SJSA1 (cell line): ENCODE data around the gene IL37. TPM values are rescaled to one million over a fixed set of nuclear protein-coding genes. Genes with fewer than 3 reads are reported as not detected.

Source experiments
- DNase-seq, 2 experiments: peaks; one replicate each; pipeline ENCODE4 v3.0.0-alpha.2; 2015 to 2020; ENCODE audit warnings: low spot score in 2 of 2, low read depth in 1 of 2
- H3K27ac ChIP-seq: fragments of 250-450 bp; sonication (Bioruptor Pico); 2 replicates; pipeline ENCODE4 v1.5.1; 2020; ENCODE audit warnings: mild to moderate bottlenecking, moderate library complexity
- H3K27me3 ChIP-seq: fragments of 250-450 bp; sonication (Bioruptor Pico); replicated peaks from 2 replicates; pipeline ENCODE4 v1.5.1; 2020; ENCODE audit warnings: mild to moderate bottlenecking, moderate library complexity
- H3K36me3 ChIP-seq: fragments of 250-450 bp; sonication (Bioruptor Pico); 2 replicates; pipeline ENCODE4 v1.5.1; 2020; ENCODE audit warnings: mild to moderate bottlenecking
- H3K4me1 ChIP-seq: fragments of 250-450 bp; sonication (Bioruptor Pico); replicated peaks from 2 replicates; pipeline ENCODE4 v1.6.1; 2021; ENCODE audit warnings: mild to moderate bottlenecking
- H3K4me3 ChIP-seq: fragments of 250-450 bp; sonication (Bioruptor Pico); 2 replicates; pipeline ENCODE4 v1.5.1; 2020; ENCODE audit warnings: mild to moderate bottlenecking
- H3K9me3 ChIP-seq: fragments of 250-450 bp; sonication (Bioruptor Pico); replicated peaks from 2 replicates; pipeline ENCODE4 v1.5.1; 2020; ENCODE audit warnings: mild to moderate bottlenecking
- total RNA-seq: library from RNA; depleted of rRNA; stranded (reverse); fragments of >200 nt; shearing (Covaris generic); gene quantifications from 2 replicates; pipeline ENCODE4 v1.2.3, GENCODE V29; 2014

The IL37 gene
- total RNA-seq, 1 experiment from 2014 or later = not detected

DNA sequence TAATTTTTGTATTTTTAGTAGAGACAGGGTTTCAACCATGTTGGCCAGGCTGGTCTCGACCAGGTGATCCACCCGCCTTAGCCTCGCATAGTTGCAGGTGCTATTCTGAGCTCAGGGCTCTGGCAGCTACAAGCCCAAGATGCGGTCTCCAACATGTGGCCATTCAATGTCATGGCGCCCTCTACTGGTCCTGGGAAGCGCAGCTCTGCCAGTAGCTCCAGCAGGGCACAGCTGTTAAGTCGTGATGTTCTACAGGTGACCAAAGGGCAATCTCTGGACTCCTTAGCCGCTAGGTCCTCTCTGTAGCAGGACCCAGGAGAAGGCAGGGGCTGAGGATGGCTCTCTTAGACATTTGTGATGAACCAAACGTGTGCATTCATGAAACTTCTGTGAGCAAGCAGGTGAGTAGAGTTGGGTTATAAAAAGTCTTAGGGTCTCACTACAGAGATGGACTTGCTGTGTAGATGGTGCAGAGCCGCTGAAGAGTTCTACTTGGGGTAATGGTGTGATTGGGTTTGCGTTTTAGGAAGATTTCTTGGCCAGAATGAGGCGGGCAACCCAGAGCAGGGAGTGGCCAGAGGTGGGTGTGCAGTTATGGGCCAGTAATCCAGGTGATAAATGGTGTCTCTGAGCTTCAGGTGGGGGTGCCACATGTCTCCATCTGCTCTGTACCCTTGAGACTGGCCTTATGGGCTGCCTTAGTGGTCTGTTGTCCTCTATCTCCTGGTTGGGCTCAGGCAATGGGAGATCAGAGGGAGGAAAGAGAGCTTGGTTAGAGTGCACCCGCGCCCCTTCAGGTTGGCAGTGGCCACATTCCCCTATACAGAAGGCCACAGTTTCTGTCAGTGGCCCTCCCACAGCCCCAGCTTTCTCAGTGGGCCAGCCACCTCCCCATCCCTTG, 31.0 kb downstream of the IL37 start:
- Histone ChIP-seq H3K4me3 (no peak overlapping the region), H3K27me3 (no peaks in the 10 kb centered on the region), H3K4me1 (no peaks in the 10 kb centered on the region), H3K27ac (no peak overlapping the region), H3K36me3 (no peaks in the 10 kb centered on the region), H3K9me3 (peaks cover 3% of the 10 kb centered on the region; the same call in 1 of the 2 replicates)
- peak; percentile 32 to 72 for DNase-seq

DNA sequence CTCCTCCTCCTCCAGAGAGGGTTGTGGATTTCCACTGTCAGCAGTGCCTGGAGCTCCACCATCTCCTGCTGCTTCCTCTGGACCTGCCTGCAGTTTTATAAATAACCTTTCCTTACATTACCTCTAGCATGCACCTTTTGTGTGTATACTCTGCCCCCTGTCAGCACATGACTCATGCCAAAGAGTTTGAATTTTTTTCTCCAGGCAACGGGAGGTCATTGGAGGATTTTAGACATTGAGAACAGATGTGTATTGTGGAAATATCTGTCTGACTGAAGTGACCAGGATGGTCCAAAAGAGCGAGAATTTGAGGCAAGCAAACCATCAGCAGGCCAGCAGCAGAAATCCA, 31.7 kb downstream of the IL37 start:
- no peaks in the 10 kb centered on the region for H3K36me3 ChIP-seq
- no peaks in the 10 kb centered on the region for H3K27me3 ChIP-seq
- no peak overlapping the region for H3K4me3 ChIP-seq
- no peak overlapping the region for H3K27ac ChIP-seq
- DNase-seq = no peak
- H3K9me3 ChIP-seq = peaks cover 3% of the 10 kb centered on the region; the same call in 1 of the 2 replicates
- no peaks in the 10 kb centered on the region for H3K4me1 ChIP-seq

GRCh38 chr2:112944971-112945370, 34.0 kb downstream of the IL37 start:
- Histone ChIP-seq H3K27me3 (peaks cover 4% of the 10 kb centered on the region), H3K4me3 (no peak overlapping the region), H3K36me3 (no peaks in the 10 kb centered on the region)

GRCh38 chr2:112946086-112946485, 35.1 kb downstream of the IL37 start:
- no peak for DNase-seq
- no peaks in the 10 kb centered on the region for H3K4me1 ChIP-seq
- H3K27me3 ChIP-seq = peaks cover 6% of the 10 kb centered on the region
- H3K36me3 ChIP-seq = no peaks in the 10 kb centered on the region
- H3K9me3 ChIP-seq = peaks cover 3% of the 10 kb centered on the region; the same call in 1 of the 2 replicates
- no peak overlapping the region for H3K4me3 ChIP-seq
- no peak overlapping the region for H3K27ac ChIP-seq

More at GRCh38 chr2:112944971-112945370, 34.0 kb downstream of the IL37 start:
- H3K9me3 ChIP-seq = peaks cover 3% of the 10 kb centered on the region; the same call in 1 of the 2 replicates
- DNase-seq = no peak
- no peaks in the 10 kb centered on the region for H3K4me1 ChIP-seq
- no peak overlapping the region for H3K27ac ChIP-seq

DNA sequence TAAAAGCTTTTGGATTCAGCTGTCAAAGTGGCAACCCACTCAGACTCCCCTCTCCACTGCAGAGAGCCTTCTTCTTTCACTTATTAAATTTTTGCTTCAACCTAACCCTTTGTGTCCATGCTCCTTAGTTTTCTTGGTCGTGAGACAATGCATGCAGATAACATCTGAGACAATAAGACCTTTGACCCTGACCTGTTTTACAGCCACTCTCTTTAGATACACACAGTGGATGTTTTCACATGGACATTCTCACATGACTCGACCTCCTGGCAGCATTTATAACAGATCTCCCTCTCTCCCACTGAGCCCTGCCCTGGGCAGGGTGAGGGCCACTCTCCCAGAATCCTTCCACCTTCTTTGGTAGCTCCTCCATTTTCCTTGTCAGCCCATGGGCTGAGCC, 36.4 kb downstream of the IL37 start:
- no peak overlapping the region for H3K4me3 ChIP-seq
- no peak for DNase-seq
- H3K27ac ChIP-seq = no peak overlapping the region
- H3K36me3 ChIP-seq = no peaks in the 10 kb centered on the region
- peaks cover 6% of the 10 kb centered on the region for H3K27me3 ChIP-seq
- H3K4me1 ChIP-seq = no peaks in the 10 kb centered on the region
- peaks cover 3% of the 10 kb centered on the region; the same call in 1 of the 2 replicates for H3K9me3 ChIP-seq

GRCh38 chr2:112949456-112949855, 38.5 kb downstream of the IL37 start:
- peaks cover 3% of the 10 kb centered on the region; the same call in 1 of the 2 replicates for H3K9me3 ChIP-seq
- peaks cover 17% of the 10 kb centered on the region for H3K27me3 ChIP-seq
- no peak for DNase-seq
- H3K27ac ChIP-seq = no peak overlapping the region
- H3K36me3 ChIP-seq = no peaks in the 10 kb centered on the region
- H3K4me3 ChIP-seq = no peak overlapping the region
- H3K4me1 ChIP-seq = no peaks in the 10 kb centered on the region

DNA sequence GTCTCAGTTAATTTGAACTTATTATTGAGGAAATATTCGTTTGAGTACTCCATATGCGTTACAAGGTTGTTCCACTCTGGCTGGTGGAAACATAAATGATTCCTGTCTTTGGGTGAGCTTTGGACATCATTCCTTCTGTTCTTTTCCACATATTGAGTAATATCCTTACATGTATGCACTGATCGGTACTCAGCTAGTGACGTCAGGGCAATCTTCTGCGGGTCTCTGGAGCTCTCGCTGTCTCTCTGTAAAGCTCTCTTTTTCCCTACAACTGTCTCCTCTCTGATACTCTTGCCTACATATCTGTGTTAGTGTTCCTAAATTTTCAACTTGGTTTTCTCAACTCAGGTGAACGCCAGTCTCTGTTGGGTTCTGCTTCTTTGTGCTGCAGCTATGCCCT, 43.4 kb downstream of the IL37 start:
- Histone ChIP-seq H3K27ac (no peak overlapping the region), H3K4me3 (no peak overlapping the region), H3K4me1 (no peaks in the 10 kb centered on the region), H3K36me3 (no peaks in the 10 kb centered on the region), H3K27me3 (peaks cover 20% of the 10 kb centered on the region), H3K9me3 (no peaks in the 10 kb centered on the region)
- no peak for DNase-seq

- no peak for DNase-seq
- Histone ChIP-seq H3K4me3 (no peak overlapping the region), H3K27me3 (peaks cover 14% of the 10 kb centered on the region), H3K4me1 (no peaks in the 10 kb centered on the region), H3K9me3 (no peaks in the 10 kb centered on the region), H3K36me3 (no peaks in the 10 kb centered on the region), H3K27ac (no peak overlapping the region)
Measured at GRCh38 chr2:112957511-112957910, 46.5 kb downstream of the IL37 start.

DNA sequence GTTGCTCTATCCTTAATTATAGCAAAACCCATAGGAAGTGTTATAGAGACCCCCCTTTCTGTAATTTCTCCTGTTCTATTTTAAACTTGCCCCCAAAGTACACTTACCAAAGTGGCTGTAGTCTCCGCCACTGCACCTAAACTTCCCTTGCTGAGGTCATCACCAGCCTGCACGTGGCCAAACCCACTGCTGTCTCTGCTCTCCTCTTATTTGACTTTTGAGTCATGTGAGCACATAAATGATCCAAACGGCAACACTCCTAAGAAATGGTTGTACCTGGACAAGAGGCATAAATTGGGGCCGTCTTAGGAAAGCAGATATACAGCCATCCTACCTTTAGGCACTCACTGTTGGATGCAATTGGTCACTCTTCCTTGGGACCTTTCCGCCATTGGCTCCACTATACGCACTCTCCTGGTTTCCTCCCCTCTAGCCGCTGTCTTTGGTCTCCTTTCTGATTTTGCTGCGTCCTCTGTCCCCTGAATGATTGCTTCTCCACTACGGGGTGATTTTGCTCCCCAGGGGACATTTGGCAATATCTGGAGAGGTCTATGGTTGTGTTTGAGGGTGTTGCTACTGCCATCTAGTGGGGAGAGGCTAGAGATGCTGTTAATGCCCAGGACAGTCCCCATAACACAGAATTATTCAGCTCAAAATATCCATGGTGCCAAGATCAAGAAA, 47.6 kb downstream of the IL37 start:
- no peaks in the 10 kb centered on the region for H3K36me3 ChIP-seq
- peak in 1 of 2 experiments; percentile 28 for DNase-seq
- no peak overlapping the region for H3K4me3 ChIP-seq
- H3K27me3 ChIP-seq = peaks cover 12% of the 10 kb centered on the region
- H3K9me3 ChIP-seq = no peaks in the 10 kb centered on the region
- no peaks in the 10 kb centered on the region for H3K4me1 ChIP-seq
- H3K27ac ChIP-seq = no peak overlapping the region

GRCh38 chr2:112959109-112959812, 48.3 kb downstream of the IL37 start:
- Histone ChIP-seq H3K36me3 (no peaks in the 10 kb centered on the region), H3K27me3 (peaks cover 5% of the 10 kb centered on the region), H3K4me1 (no peaks in the 10 kb centered on the region), H3K9me3 (no peaks in the 10 kb centered on the region), H3K4me3 (no peak overlapping the region), H3K27ac (no peak overlapping the region)
- DNase-seq = no peak

DNA sequence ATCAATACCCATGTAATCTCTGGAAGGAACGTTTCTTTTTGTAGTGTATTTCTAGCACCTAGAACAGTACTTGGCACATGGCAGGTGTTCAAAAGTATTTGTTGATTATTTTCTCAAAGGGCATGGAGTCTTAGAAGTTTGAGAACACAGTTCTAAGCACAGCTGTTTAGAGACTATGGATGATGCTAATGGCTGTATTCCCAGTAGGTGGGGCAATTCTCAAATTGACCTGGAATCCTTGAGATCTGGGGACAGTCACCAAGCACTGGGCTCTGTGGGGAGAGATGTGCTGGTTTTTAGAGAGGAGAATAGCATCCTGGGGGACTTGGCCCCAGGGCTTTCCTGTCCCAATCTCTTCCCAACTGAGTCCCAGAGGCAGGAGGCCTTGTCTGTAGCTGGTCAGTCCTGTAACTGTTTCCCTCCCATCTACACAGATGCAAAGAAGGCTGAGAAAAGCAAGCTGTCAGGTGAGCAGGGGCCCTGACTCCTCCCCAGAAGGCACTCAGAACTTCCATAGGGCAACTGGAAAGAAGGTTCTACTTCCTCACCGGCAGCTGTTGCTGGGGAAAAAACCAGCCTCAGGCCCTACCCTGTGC, 49.4 kb downstream of the IL37 start:
- H3K27me3 ChIP-seq = peaks cover 4% of the 10 kb centered on the region; the same call in 1 of the 2 replicates
- no peak for DNase-seq
- no peak overlapping the region for H3K27ac ChIP-seq
- no peaks in the 10 kb centered on the region for H3K9me3 ChIP-seq
- no peaks in the 10 kb centered on the region for H3K36me3 ChIP-seq
- no peaks in the 10 kb centered on the region for H3K4me1 ChIP-seq
- no peak overlapping the region for H3K4me3 ChIP-seq

- H3K27me3 ChIP-seq = peaks cover 4% of the 10 kb centered on the region; the same call in 1 of the 2 replicates
Measured at GRCh38 chr2:112962308-112963175, 51.6 kb downstream of the IL37 start.

More at GRCh38 chr2:112962308-112963175, 51.6 kb downstream of the IL37 start:
- DNase-seq = no peak
- Histone ChIP-seq H3K36me3 (no peaks in the 10 kb centered on the region), H3K4me3 (no peak overlapping the region), H3K4me1 (no peaks in the 10 kb centered on the region), H3K27ac (no peak overlapping the region), H3K9me3 (no peaks in the 10 kb centered on the region)
